IMR-90 (cell line): ENCODE results near the gene MAGED2. TPM values are rescaled to one million over a fixed set of nuclear protein-coding genes. Genes with fewer than 3 reads are reported as not detected.

ENCODE experiments used
- ATAC-seq: fragments of 200-7000 bp; cut with Tn5 transposase; 2 replicates; pipeline ENCODE4 v1.9.1; 2020; ENCODE audit warnings: low read depth, mild to moderate bottlenecking, moderate library complexity
- BruUV-seq: library from RNA; stranded (reverse); fragments of 400-500 nt; replicated peaks from 2 replicates; lab custom pipeline; 2021; lab: Mats Ljungman, UMichigan
- CTCF ChIA-PET: fragments of 300-600 bp; formaldehyde crosslinking; extraction: SDS; loops from one replicate; lab custom pipeline; 2021; ENCODE audit warnings: antibody characterized with exemption; lab: Yijun Ruan, JAX
- POLR2A ChIA-PET: fragments of 300-600 bp; sonication (Branson Sonifier 250); formaldehyde crosslinking; loops from one replicate; lab custom pipeline; 2022; ENCODE audit warnings: antibody characterized with exemption; ENCODE audit not compliant: unreplicated experiment; lab: Charles Lee
- DNase-seq: peaks from one replicate; pipeline ENCODE4 v3.0.0; 2013
- H2AFZ ChIP-seq: replicated peaks from 2 replicates; pipeline ENCODE3; 2013; ENCODE audit warnings: low read length, mild to moderate bottlenecking; ENCODE audit not compliant: poor library complexity
- H2AK5ac ChIP-seq: 2 replicates; pipeline ENCODE4 v1.6.1; 2013; ENCODE audit warnings: low read depth, low read length, inconsistent platforms
- H2AK9ac ChIP-seq: replicated peaks from 2 replicates; pipeline ENCODE3; 2013; ENCODE audit warnings: mild to moderate bottlenecking, low read depth, low read length, moderate library complexity; ENCODE audit not compliant: poor library complexity
- H2BK120ac ChIP-seq: 2 replicates; pipeline ENCODE4 v1.6.1; 2013; ENCODE audit warnings: low read depth, low read length, inconsistent platforms
- H2BK15ac ChIP-seq: 3 replicates; pipeline ENCODE4 v1.6.1; 2013; ENCODE audit warnings: low read depth, low read length, inconsistent platforms
- H2BK20ac ChIP-seq: 2 replicates; pipeline ENCODE4 v1.6.1; 2013; ENCODE audit warnings: low read depth, mild to moderate bottlenecking, inconsistent platforms, low read length, moderate library complexity
- H2BK5ac ChIP-seq: 2 replicates; pipeline ENCODE4 v1.6.1; 2013; ENCODE audit warnings: mild to moderate bottlenecking, low read depth, low read length, inconsistent platforms; ENCODE audit not compliant: poor library complexity, severe bottlenecking
- H3K14ac ChIP-seq: replicated peaks from 2 replicates; pipeline ENCODE4 v1.6.1; 2013; ENCODE audit warnings: low read depth, low read length, inconsistent platforms
- H3K18ac ChIP-seq: 2 replicates; pipeline ENCODE4 v1.6.1; 2013; ENCODE audit warnings: low read depth, low read length, control low read depth
- H3K23ac ChIP-seq: 2 replicates; pipeline ENCODE4 v1.6.1; 2013; ENCODE audit warnings: low read depth, low read length, inconsistent platforms
- H3K27ac ChIP-seq: 2 replicates; pipeline ENCODE4 v1.5.1; 2013; ENCODE audit warnings: mild to moderate bottlenecking, control low read depth, low read length; ENCODE audit not compliant: insufficient read depth
- H3K27me3 ChIP-seq: 2 replicates; pipeline ENCODE4 v1.6.1; 2013; ENCODE audit warnings: low read length; ENCODE audit not compliant: control insufficient read depth, insufficient read depth
- H3K36me3 ChIP-seq: 2 replicates; pipeline ENCODE4 v1.6.1; 2013; ENCODE audit warnings: low read length, mixed read lengths; ENCODE audit not compliant: control insufficient read depth, insufficient read depth
- H3K4ac ChIP-seq: 2 replicates; pipeline ENCODE4 v1.6.1; 2013; ENCODE audit warnings: low read depth, low read length, inconsistent platforms
- H3K4me1 ChIP-seq: 2 replicates; pipeline ENCODE4 v1.6.1; 2013; ENCODE audit warnings: low read length, mixed read lengths; ENCODE audit not compliant: control insufficient read depth, insufficient read depth
- H3K4me2 ChIP-seq: 2 replicates; pipeline ENCODE4 v1.6.1; 2013; ENCODE audit warnings: low read depth, mild to moderate bottlenecking, control low read depth, low read length, moderate library complexity
- H3K4me3 ChIP-seq: 2 replicates; pipeline ENCODE4 v1.5.1; 2013; ENCODE audit warnings: low read depth, mild to moderate bottlenecking, control low read depth, low read length, moderate library complexity; ENCODE audit not compliant: insufficient read depth
- H3K56ac ChIP-seq: 2 replicates; pipeline ENCODE4 v1.6.1; 2013; ENCODE audit warnings: low read length, inconsistent platforms; ENCODE audit not compliant: insufficient read depth; ENCODE audit errors: extremely low read depth
- H3K79me1 ChIP-seq, 2 experiments: 2 replicates each; pipeline ENCODE4 v1.6.1; 2013; ENCODE audit warnings: low read length in 2 of 2, inconsistent platforms in 1 of 2, low read depth in 1 of 2
- H3K9ac ChIP-seq: 2 replicates; pipeline ENCODE4 v1.6.1; 2013; ENCODE audit warnings: low read depth, low read length, control low read depth
- H3K9me1 ChIP-seq: 2 replicates; pipeline ENCODE4 v1.6.1; 2013; ENCODE audit warnings: low read length, inconsistent platforms; ENCODE audit not compliant: insufficient read depth
- H3K9me3 ChIP-seq: 2 replicates; pipeline ENCODE4 v1.6.1; 2013; ENCODE audit warnings: low read length; ENCODE audit not compliant: control insufficient read depth, insufficient read depth
- H4K20me1 ChIP-seq: 2 replicates; pipeline ENCODE4 v1.6.1; 2013; ENCODE audit warnings: low read length, inconsistent platforms; ENCODE audit not compliant: insufficient read depth
- H4K5ac ChIP-seq: 2 replicates; pipeline ENCODE4 v1.6.1; 2013; ENCODE audit warnings: mild to moderate bottlenecking, low read depth, low read length, control low read depth
- H4K8ac ChIP-seq, 2 experiments: 2 replicates each; pipeline ENCODE4 v1.6.1; 2013; ENCODE audit warnings: low read depth in 2 of 2, low read length in 2 of 2, control low read depth in 1 of 2, inconsistent platforms in 1 of 2
- H4K91ac ChIP-seq: 2 replicates; pipeline ENCODE4 v1.6.1; 2013; ENCODE audit warnings: low read depth, low read length, inconsistent platforms; ENCODE audit not compliant: insufficient read depth
- MAFK ChIP-seq: IDR thresholded peaks from 2 replicates; pipeline ENCODE4 v1.6.1; 2012; ENCODE audit warnings: low read depth, low read length, improper control_type of control experiment
- WGBS, 2 experiments: methylation state at CpG; one replicate each; pipeline versions ENCODE4 v1.1.5 to v1.1.7; 2013; ENCODE audit warnings: missing lambda C conversion rate in 2 of 2; ENCODE audit not compliant: insufficient read length in 1 of 2; ENCODE audit errors: extremely low coverage in 2 of 2; 5-methylcytosine and 5-hydroxymethylcytosine counted together
- dilution Hi-C: fragments of 300-500 bp; cut with HindIII; formaldehyde crosslinking; loops from one replicate; pipeline ENCODE4 v1.14.3; 2018; ENCODE audit warnings: low sequenced_read_pairs; ENCODE audit not compliant: unreplicated experiment
- in situ Hi-C: fragments of 300-500 bp; cut with MboI; formaldehyde crosslinking; loops from 3 replicates; pipeline ENCODE4 v1.14.3; 2019; ENCODE audit warnings: low sequenced_read_pairs, inconsistent platforms, mixed read lengths
- intact Hi-C: fragments of 100-400 bp; cut with micrococcal nuclease; formaldehyde crosslinking; loops from 2 replicates; pipeline ENCODE4 v1.10.0; 2022
- polyA plus RNA-seq, 3 experiments: library from polyadenylated mRNA; depleted of rRNA; stranded (reverse); fragments of >200 nt; gene quantifications; 2 replicates each; pipeline ENCODE4 v1.2.3, GENCODE V29; 2012; ENCODE audit warnings: low replicate concordance in 1 of 3
- total RNA-seq: library from RNA; depleted of rRNA; stranded (reverse); fragments of >200 nt; gene quantifications from 2 replicates; pipeline ENCODE4 v1.2.3, GENCODE V29; 2012

The MAGED2 gene
- total and polyA plus RNA-seq, 2 of the 4 experiments (the other 2 are of a cell fraction): 301 to 341 TPM

- Histone ChIP-seq H2BK120ac (no peak overlapping the region), H4K5ac (no peak overlapping the region), H3K4me1 (no peaks in the 10 kb centered on the region), H4K20me1 (no peaks in the 10 kb centered on the region), H2BK20ac (no peak overlapping the region), H2AK5ac (no peak overlapping the region), H3K27me3 (peaks cover 23% of the 10 kb centered on the region), H3K4me2 (no peak overlapping the region), H3K9me3 (no peaks in the 10 kb centered on the region), H2AK9ac (no peak overlapping the region), H2BK15ac (no peak overlapping the region), H3K23ac (no peak overlapping the region), H3K36me3 (no peaks in the 10 kb centered on the region), H3K79me1 (no peaks in the 10 kb centered on the region), H3K9ac (no peak overlapping the region), H3K9me1 (no peaks in the 10 kb centered on the region), H2AFZ (no peak overlapping the region), H4K91ac (no peak overlapping the region), H2BK5ac (no peak overlapping the region), H4K8ac (no peak overlapping the region), H3K4ac (no peak overlapping the region), H3K56ac (no peak overlapping the region), H3K4me3 (no peak overlapping the region), H3K14ac (no peak overlapping the region), H3K27ac (no peak overlapping the region), H3K18ac (no peak overlapping the region)
- ChIA-PET CTCF (no interaction called here), POLR2A (no interaction called here)
- dilution Hi-C loops: no loop called here
- no peak for ATAC-seq
- TF ChIP-seq MAFK: no peak
- intact Hi-C loops: no loop called here
- no peak for DNase-seq
- 57% methylated on average over 2 of the region's 4 CpGs; no CpG with 5 or more reads in 1 of the 2 experiments for WGBS, 2 experiments
- no TSS peak for BruUV-seq
- in situ Hi-C loops: no loop called here
These were observed 12.8 kb upstream of the MAGED2 start for GRCh38 chrX:54794795-54795194.
